DND-41 (cell line): ENCODE data around the gene GFI1B.

Experiments
- ATAC-seq: fragments of 200-7000 bp; cut with Tn5 transposase; 3 replicates; pipeline ENCODE4 v1.9.1; 2021; ENCODE audit warnings: low read depth; ENCODE audit not compliant: insufficient read depth
- DNase-seq: peaks from one replicate; pipeline ENCODE4 v3.0.0-alpha.2; 2020
- H2AFZ ChIP-seq: 2 replicates; pipeline ENCODE4 v1.6.0; 2012; ENCODE audit warnings: low read depth, low read length
- H3K27ac ChIP-seq: 2 replicates; pipeline ENCODE4 v1.5.1; 2012; ENCODE audit warnings: low read length, inconsistent platforms
- H3K27me3 ChIP-seq: fragments of 200-600 bp; sonication (generic); 2 replicates; pipeline ENCODE4 v1.6.0; 2012; ENCODE audit warnings: low read length, mild to moderate bottlenecking, inconsistent platforms; ENCODE audit not compliant: insufficient read depth, poor library complexity
- H3K36me3 ChIP-seq: 2 replicates; pipeline ENCODE4 v1.5.1; 2012; ENCODE audit warnings: low read length, inconsistent platforms; ENCODE audit not compliant: insufficient read depth
- H3K4me1 ChIP-seq: 2 replicates; pipeline ENCODE4 v1.5.1; 2012; ENCODE audit warnings: mild to moderate bottlenecking, low read length; ENCODE audit not compliant: insufficient read depth
- H3K4me2 ChIP-seq: 2 replicates; pipeline ENCODE4 v1.6.0; 2012; ENCODE audit warnings: mild to moderate bottlenecking, moderate library complexity, low read length, inconsistent platforms; ENCODE audit not compliant: insufficient read depth
- H3K4me3 ChIP-seq, 2 experiments: fragments of 200-600 bp in 1 of 2; shearing (Covaris generic) in 1 of 2; 2 replicates each; pipeline ENCODE4 v1.5.1; 2012 to 2016; ENCODE audit warnings: inconsistent platforms in 2 of 2, low read length in 2 of 2, mild to moderate bottlenecking in 2 of 2, low read depth in 1 of 2, moderate library complexity in 1 of 2
- H3K79me2 ChIP-seq: 2 replicates; pipeline ENCODE4 v1.6.0; 2012; ENCODE audit warnings: low read length, inconsistent platforms; ENCODE audit not compliant: insufficient read depth
- H3K9ac ChIP-seq: 2 replicates; pipeline ENCODE4 v1.6.0; 2012; ENCODE audit warnings: low read depth, mild to moderate bottlenecking, inconsistent platforms, low read length, moderate library complexity
- H3K9me3 ChIP-seq: 2 replicates; pipeline ENCODE4 v1.5.1; 2012; ENCODE audit warnings: low read length, moderate library complexity, mild to moderate bottlenecking, inconsistent platforms; ENCODE audit not compliant: insufficient read depth, severe bottlenecking
- H4K20me1 ChIP-seq: 2 replicates; pipeline ENCODE4 v1.6.0; 2012; ENCODE audit warnings: low read length; ENCODE audit not compliant: insufficient read depth
- CTCF ChIP-seq: IDR thresholded peaks from 2 replicates; pipeline ENCODE4 v1.5.1; 2012; ENCODE audit warnings: borderline replicate concordance, low read length, moderate library complexity, mild to moderate bottlenecking; ENCODE audit not compliant: poor library complexity, severe bottlenecking; ENCODE audit errors: extremely low read depth
- EZH2 ChIP-seq: IDR thresholded peaks from 3 replicates; pipeline ENCODE4 v1.6.1; 2012; ENCODE audit warnings: borderline replicate concordance, low read depth, mild to moderate bottlenecking, moderate library complexity, low read length, inconsistent platforms; ENCODE audit not compliant: severe bottlenecking

GFI1B gene

GRCh38 chr9:132978451-132979131 lies at the start of gene GFI1B:
Gene GFI1B (plus strand): TSS chr9:132978694. CDS start chr9:132986679, 7,985 bp downstream.
- Histone ChIP-seq H3K9me3 (no peaks in the 10 kb centered on the region), H3K4me1 (no peaks in the 10 kb centered on the region), H2AFZ (no peak within 1 kb of the TSS), H3K79me2 (no peaks in the 10 kb centered on the region), H3K9ac (no peak within 1 kb of the TSS), H3K4me2 (no peak within 1 kb of the TSS), H3K36me3 (no peaks in the 10 kb centered on the region), H3K27me3 (peaks cover 3% of the 10 kb centered on the region), H3K4me3 (no peak within 1 kb of the TSS), H4K20me1 (no peaks in the 10 kb centered on the region), H3K27ac (no peak within 1 kb of the TSS)
- TF ChIP-seq EZH2 (no peak), CTCF (no peak)
- ATAC-seq (no peak), DNase-seq (no peak)

DNA sequence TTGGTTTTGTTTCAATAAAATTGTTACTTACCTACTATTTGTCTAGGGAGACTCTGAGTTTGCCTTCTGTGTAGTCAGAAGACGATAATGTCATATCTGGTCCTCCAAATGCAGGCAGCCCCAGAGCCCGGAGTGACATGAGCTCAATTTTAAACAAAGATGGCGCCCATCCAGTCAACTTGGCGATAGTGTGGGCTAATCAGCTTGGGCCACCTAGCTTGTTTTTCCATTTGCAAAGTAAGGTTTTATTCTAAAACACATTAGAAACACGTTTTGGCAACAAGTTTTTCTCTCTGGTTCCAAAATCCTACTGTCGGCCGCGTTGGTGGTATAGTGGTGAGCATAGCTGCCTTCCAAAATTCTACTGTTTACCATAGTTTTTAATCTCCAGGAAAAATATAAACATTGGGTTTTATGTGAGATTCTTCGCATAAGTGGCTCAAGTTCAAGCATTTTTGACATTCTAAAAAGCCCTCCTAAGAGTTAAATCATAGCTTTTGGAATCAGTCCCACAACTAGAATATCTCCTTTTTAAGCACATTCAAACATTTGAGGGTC lies 47.2 kb upstream of the GFI1B start:
- no peak overlapping the region for H3K4me3 ChIP-seq
- no peak overlapping the region for H3K4me2 ChIP-seq
- no peaks in the 10 kb centered on the region for H3K27me3 ChIP-seq
- no peak overlapping the region for H3K9ac ChIP-seq
- ATAC-seq (no peak), DNase-seq (no peak)
- H2AFZ ChIP-seq: no peak overlapping the region
- H3K79me2 ChIP-seq: peaks cover 7% of the 10 kb centered on the region; the same call in 1 of the 2 replicates
- H3K4me1 ChIP-seq: no peaks in the 10 kb centered on the region
- no peak for TF ChIP-seq CTCF
- no peak for TF ChIP-seq EZH2
- H3K36me3 ChIP-seq: peaks cover 38% of the 10 kb centered on the region
- H4K20me1 ChIP-seq: no peaks in the 10 kb centered on the region
- no peaks in the 10 kb centered on the region for H3K9me3 ChIP-seq
- H3K27ac ChIP-seq: no peak overlapping the region

DNA sequence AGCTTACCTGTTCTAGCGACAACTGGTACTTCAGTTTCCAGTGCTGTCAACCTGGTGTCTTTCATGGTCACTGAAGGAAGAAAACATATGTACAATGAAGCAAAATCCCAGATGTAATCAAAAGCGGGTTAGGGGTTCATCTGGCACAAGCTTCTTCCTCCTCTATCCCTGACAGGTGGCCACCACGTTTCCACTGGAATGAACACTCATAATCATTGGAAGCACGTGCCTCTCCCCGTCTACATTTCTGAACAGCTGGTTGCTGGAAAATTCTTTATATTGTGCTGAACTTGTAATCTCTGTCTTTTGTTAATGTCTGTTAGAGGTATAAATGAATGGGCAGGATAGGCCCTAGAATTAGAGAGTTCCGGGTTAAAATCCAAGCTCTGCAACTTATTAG lies 43.5 kb upstream of the GFI1B start:
- TF ChIP-seq CTCF: no peak
- no peak for TF ChIP-seq EZH2
- peaks cover 42% of the 10 kb centered on the region for H3K79me2 ChIP-seq

More for the DNA sequence above, 43.5 kb upstream of the GFI1B start:
- no peak overlapping the region for H3K9ac ChIP-seq
- no peaks in the 10 kb centered on the region for H3K4me1 ChIP-seq
- peaks cover 15% of the 10 kb centered on the region for H3K36me3 ChIP-seq
- no peaks in the 10 kb centered on the region for H3K9me3 ChIP-seq
- H2AFZ ChIP-seq: no peak overlapping the region
- no peaks in the 10 kb centered on the region for H3K27me3 ChIP-seq
- H3K4me3 ChIP-seq: no peak overlapping the region
- H3K27ac ChIP-seq: no peak overlapping the region
- H3K4me2 ChIP-seq: no peak overlapping the region
- ATAC-seq (no peak), DNase-seq (no peak)
- H4K20me1 ChIP-seq: no peaks in the 10 kb centered on the region; the same call in 1 of the 2 replicates
